NCI-H526 treated with DMSO at 0.1 percent for 48 hours (cell line): ENCODE results near the gene CAMP.
"Not testable (repeated sequence)": the region's sequence is repeated elsewhere in the genome, so short reads cannot be mapped to it uniquely, and the experiment has no call there.

Experiments
- DNase-seq: peaks from one replicate; lab custom pipeline; 2025; lab: John Stamatoyannopoulos, UW

CAMP gene, protein sequence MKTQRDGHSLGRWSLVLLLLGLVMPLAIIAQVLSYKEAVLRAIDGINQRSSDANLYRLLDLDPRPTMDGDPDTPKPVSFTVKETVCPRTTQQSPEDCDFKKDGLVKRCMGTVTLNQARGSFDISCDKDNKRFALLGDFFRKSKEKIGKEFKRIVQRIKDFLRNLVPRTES

DNA sequence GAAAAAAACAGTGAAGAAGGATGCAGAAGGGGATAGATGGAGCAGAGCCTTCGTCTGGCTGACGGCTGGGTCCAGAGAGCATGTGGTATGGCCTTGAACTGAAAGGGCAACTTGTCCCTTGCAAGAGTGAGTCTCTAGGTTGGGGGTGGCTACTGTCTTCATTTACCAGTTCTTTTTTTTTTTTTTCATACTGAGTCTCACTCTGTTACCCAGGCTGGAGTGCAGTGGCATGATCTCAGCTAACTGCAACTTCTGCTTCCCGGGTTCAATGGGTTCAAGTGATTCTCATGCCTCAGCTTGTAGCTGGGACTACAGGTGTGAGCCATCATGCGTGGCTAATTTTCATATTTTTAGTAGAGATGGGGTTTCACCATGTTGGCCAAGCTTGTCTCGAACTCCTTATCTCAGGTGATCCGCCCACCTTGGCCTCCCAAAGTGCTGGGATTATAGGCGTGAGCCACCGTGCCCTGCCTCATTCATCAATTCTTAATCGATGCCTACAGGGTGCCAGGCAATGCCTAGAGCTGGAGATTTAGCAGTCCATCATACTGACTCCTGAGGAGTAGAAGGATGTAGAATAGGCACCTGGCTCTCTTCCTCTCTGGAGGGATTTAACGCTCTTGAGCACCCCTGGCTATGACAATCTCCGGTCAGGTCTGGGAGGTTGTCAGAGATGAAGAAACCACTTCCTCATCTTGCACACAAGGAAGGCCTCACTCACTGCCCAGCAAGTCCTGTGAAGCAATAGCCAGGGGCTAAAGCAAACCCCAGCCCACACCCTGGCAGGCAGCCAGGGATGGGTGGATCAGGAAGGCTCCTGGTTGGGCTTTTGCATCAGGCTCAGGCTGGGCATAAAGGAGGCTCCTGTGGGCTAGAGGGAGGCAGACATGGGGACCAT lies at the start of gene CAMP:
Gene CAMP (plus strand): TSS at position 880 of the 898 bp plus-strand sequence. CDS start 17 bp downstream, at position 897.
- peak; percentile 8 for DNase-seq

DNA sequence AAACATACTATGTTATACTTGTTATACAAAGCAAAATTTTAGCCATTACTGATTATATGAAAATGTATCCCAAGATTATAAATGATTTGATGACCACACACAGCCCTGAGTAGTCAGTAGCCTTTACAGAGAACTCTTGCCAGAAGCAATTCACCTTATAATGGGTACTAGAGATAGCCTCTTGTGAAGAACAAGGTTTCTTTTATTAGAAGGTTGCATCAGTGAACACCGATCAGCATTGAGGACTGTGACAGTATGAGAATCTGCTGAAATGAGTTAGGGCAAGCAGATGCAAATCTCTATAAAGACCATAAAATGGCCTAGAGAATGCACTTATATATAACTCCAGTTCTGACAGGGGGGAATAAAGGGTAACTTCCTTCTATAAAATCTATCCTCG lies 45.2 kb upstream of the CAMP start:
- no peak for DNase-seq

- DNase-seq, result no peak
These were observed 43.3 kb upstream of the CAMP start for GRCh38 chr3:48180021-48180420.

GRCh38 chr3:48180531-48181253 lies 42.6 kb upstream of the CAMP start:
- no peak for DNase-seq

DNA sequence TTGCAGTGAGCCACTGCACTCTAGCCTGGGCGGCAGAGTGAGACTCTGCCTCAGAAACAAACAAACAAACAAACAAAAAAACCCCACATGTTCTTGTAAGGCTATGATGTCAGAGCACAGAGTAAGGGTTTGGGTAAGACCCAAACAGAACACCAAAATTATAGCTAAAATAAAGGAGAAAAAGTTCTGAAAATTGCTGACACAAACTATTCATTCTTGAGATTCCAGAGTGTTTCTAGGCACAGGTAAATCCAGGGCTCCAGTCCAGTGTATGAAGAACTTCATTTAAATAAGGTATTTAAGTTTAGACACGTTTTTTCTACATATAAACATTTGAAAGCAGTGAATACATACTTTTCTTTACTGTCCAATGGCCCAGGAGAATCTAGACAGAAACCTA lies 39.0 kb upstream of the CAMP start:
- no peak for DNase-seq

- no peak for DNase-seq
These were observed 38.2 kb upstream of the CAMP start for GRCh38 chr3:48185129-48185528.

GRCh38 chr3:48186631-48187300 lies 36.5 kb upstream of the CAMP start:
- DNase-seq, result no peak

GRCh38 chr3:48187301-48187578 lies 36.1 kb upstream of the CAMP start:
- DNase-seq, result no peak

GRCh38 chr3:48187579-48188265 lies 35.6 kb upstream of the CAMP start:
- no peak for DNase-seq

- DNase-seq, result peak; percentile 99
These were observed 34.8 kb upstream of the CAMP start, which contains the start of gene CDC25A for GRCh38 chr3:48188266-48189201. Gene CDC25A (minus strand): TSS chr3:48188417. CDS start chr3:48187947, 470 bp downstream.

GRCh38 chr3:48189321-48189720 lies 34.0 kb upstream of the CAMP start:
- no peak for DNase-seq

GRCh38 chr3:48190911-48191310 lies 32.4 kb upstream of the CAMP start:
- no peak for DNase-seq

DNA sequence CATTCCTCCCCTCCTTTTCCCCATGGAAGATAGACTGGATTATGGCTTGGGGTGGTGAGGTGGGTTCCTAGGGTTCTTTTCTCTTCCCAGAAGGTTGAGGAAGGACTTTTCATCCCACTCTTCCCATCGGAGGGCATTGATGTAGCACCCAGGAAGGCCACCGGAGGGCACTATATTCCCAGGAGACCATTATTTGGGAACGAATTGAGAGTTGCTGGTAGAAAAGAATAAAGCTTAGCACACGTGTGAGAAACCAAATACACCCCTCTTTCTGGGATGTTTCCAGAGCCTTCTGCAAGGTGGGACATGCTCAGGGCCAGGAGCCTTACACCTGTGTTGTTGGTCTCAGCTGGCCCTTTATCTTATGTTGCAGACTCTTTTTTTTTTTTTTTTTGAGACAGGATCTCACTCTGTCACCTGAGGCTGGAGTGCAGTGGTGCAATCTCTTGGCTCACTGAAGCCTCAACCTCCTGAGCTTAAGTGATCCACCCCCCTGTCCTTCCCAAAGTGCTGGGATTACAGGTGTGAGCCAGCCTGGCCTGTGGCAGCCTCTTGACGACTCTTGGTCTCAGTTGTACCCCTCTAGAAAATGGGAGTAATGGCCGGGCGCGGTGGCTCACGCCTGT lies 28.7 kb upstream of the CAMP start:
- peak; percentile 19 for DNase-seq

DNA sequence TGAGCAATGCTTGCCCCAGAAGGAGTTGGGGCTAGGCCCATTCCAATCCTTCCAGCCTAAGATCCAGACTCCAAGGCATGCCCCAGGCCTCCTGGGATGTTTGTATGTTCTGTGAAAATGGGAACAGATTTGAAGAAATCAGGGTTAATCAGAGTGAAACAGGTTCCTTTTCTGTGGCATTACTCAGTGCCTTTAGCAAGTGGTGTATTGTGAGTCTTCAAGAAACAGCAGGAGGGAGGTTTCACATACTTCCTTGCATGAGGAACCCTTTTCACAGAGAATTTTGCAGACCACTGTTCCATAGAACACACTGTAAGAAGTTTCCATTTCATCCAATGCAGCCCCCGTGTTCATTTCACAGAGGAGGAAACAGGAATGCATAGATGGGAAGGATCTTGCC lies 26.7 kb upstream of the CAMP start:
- no peak for DNase-seq

DNA sequence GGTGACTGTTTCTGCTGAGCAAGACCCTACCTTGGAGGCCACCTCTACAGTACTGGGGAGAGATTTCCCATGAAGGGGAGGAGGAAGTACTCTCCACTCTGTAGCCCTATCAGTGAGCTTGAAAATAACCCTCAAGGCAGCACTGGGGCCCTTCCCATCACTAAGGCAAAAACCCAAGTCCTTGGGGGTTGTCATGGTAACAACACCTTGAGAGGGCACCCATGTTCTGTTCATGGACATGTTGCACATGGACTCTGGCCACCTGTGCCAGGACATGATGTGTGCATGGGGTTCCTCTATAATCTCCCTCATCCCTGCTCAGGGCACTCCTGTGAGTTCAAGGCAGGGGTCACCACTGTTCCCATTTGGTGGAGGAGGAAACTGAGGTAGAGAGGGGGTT lies 24.2 kb upstream of the CAMP start:
- no peak for DNase-seq

- DNase-seq, result no peak
These were observed 20.7 kb upstream of the CAMP start for GRCh38 chr3:48202632-48203031.

GRCh38 chr3:48208076-48208475 lies 15.2 kb upstream of the CAMP start:
- DNase-seq, result no peak

DNA sequence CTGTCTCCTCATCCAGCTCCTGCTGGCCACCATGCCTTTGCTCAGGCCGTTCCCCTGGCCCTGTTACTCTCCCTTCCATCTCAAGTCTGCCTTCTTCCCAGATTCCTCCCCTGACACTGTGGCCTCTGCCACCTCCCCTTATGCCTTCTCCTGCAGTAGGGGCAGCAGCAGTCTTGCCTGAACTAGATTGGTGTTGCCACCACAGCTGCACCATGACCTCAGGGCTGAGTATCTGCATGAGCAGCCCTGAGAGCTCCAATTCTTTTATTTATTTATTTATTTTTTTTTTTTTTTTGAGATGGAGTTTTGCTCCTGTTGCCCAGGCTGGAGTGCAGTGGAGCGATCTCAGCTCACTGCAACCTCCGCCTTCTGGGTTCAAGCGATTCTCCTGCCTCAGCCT lies 13.8 kb upstream of the CAMP start:
- DNase-seq, result no peak

DNA sequence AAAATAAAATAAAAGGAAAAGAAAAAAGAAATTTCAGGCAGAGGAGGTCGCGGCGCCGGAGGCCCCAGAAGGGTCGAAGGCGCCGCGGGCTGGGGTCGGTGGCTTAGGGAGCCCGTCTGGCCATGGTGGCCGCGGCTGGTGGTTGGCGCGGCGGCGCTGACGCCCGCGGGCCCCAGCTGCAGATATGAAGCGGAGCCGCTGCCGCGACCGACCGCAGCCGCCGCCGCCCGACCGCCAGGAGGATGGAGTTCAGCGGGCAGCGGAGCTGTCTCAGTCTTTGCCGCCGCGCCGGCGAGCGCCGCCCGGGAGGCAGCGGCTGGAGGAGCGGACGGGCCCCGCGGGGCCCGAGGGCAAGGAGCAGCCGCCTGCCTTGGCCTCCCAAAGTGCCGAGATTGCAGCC lies 12.8 kb upstream of the CAMP start:
- DNase-seq, result not testable (repeated sequence)

DNA sequence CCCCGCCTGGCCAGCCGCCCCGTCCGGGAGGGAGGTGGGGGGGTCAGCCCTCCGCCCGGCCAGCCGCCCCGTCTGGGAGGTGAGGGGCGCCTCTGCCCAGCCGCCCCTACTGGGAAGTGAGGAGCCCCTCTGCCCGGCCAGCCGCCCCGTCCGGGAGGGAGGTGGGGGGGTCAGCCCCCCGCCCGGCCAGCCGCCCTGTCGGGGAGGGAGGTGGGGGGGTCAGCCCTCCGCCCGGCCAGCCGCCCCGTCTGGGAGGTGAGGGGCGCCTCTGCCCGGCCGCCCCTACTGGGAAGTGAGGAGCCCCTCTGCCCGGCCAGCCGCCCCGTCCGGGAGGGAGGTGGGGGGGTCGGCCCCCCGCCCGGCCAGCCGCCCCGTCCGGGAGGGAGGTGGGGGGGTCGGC lies 11.5 kb upstream of the CAMP start:
- not testable (repeated sequence) for DNase-seq
